GM10847 (cell line): ENCODE data around the gene OXT.
A peak's percentile ranks its signal among the peaks of the same experiment; 100 is the strongest.

Experiments
- POLR2A ChIP-seq: IDR thresholded peaks from 2 replicates; pipeline ENCODE4 v1.6.1; 2011; ENCODE audit not compliant: insufficient read length; ENCODE audit errors: extremely low read depth

Gene OXT

DNA sequence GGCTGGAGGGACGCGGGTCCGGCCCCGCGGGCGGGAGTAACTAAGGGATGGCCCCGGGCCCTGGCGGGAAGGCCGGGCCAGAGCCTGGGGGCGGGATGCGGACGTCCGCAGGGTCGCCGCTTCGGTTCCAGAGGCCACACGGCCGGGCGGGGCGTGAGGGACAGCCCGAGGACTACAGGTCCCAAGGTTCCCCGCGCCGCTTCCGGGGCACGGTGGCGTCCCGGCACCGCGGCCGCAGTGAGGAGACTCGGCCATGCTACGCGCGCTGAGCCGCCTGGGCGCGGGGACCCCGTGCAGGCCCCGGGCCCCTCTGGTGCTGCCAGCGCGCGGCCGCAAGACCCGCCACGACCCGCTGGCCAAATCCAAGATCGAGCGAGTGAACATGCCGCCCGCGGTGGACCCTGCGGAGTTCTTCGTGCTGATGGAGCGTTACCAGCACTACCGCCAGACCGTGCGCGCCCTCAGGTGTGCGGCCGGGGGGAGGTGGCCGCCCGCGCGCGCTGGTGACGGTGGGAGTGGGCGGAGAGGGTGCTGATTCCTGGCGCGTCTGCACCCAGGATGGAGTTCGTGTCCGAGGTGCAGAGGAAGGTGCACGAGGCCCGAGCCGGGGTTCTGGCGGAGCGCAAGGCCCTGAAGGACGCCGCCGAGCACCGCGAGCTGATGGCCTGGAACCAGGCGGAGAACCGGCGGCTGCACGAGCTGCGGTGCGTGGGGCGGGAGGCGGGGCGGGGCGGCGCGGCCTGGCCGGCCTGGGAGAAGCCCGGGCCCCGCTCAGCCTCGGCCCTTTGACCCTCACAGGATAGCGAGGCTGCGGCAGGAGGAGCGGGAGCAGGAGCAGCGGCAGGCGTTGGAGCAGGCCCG lies 25.4 kb upstream of the OXT start, which contains the start of gene MRPS26:
Gene MRPS26, plus strand, starts transcription at position 237 of the 861 bp plus-strand sequence. Its CDS starts 17 bp downstream, at position 254.
- TF ChIP-seq POLR2A, result peak; percentile 66

DNA sequence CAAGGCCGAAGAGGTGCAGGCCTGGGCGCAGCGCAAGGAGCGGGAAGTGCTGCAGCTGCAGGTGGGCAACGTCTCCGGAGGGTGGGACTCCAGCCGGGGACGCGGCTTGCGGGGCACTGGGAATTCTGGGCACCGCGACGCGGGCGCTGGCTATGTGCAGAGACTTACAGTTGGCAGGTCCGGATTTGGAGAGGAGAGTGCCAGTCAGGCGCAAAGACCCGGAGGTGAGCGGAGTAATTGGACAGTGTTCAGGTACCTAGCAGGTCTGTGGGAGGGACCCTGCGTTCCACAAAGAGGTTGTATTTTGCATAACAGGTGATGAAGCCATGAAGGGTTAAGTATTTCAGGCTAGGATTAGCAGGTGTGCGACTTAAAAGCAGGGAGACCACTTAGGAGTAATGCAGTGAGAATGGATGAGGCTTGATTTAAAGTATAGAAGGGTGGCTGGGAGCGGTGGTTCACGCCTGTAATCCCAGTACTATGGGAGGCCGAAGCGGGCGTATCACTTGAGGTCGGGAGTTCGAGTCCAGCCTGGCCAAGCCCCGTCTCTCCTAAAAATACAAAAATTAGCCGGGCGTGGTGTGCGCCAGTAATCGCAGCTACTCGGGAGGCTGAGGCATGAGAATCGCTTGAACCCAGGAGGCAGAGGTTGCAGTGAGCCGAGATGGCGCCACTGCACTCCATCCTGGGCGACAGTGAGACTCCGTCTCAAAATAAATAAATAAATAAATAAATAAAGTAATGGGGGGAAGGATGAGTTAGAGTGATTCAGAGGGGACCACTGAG lies 24.6 kb upstream of the OXT start:
- no peak for TF ChIP-seq POLR2A

DNA sequence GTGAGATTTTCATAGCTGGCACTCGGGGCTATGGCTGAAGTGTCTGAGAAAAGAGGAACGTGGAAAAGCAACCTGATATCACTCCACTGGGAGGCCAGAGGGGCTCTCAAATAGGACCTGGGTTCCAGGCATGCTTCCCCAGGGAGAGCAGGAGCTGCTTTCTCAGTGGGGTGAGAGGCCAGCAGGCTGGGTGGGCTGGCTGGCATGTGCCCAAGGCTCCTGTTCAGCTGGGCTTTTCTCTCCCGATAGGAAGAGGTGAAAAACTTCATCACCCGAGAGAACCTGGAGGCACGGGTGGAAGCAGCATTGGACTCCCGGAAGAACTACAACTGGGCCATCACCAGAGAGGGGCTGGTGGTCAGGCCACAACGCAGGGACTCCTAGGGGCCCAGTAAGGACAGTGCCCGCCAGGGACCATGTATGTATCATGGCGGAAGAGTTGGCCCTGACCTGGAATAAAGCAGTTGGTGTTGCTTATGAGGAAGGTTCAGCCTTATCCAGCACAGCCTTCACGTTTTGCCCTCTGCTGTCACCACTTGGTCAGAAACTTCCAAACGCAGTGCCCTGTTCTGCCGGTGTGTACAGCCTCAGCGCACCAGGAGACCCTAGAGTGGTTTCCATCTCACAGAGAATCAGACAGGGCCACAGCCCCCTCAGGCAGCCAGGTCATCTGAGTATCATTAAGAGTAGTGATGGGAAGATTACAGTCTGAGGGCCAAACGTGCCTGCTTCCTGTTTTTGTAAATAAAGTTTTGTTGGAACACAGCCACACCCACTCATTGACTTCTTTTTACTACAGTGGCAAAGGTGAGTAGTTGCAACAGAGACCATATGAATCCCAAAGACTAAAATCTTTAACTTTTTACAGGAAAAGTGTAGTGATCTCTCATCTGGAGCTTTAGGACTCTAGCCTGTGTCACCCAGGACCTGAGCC lies 23.7 kb upstream of the OXT start:
- TF ChIP-seq POLR2A, result no peak

DNA sequence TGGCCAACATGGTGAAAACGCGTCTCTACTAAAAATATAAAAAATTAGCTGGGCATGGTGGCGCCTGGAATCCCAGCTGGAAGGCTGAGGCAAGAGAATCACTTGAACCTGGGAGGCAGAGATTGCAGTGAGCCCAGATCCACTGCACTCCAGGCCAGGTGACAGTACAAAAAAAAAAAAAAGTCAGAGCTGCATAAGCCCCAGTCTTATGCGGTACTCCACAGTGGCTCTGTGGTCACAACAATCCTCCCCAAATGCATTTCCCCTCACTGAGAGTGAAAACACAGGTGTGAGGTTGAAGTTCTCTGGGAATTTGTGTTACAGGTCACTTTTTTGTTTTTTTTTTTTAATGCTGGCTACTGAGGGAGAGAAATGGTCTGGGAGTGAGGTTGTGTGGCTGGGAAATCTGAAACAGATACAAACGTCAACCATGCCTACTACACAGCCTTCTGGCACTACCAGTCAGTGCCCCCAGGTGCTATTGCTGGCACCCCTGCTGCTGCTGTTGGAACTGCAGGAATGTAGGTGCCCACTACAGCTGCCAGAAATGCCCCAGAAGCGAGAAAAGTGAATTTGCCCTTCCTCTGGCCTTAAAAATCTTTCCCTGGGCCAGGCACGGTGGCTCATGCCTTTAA lies 19.9 kb upstream of the OXT start:
- TF ChIP-seq POLR2A, result no peak

DNA sequence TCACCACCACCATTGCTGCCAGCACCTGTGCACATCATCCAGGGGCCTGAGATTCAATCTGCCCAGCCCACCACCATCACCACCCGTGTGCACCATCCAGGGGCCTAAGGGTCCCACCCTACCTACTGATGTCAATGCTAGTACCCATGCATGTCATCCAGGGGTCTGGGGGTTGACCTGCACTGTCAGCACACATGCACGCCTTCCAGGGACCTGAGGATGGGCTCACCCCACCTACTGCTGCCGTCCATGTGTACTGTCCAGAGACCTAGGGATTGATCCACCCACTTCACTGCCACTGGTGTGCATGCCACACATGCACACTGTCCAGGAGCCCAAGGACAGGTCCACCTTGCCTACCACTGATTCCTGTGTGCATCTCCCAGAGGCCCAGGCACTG lies 11.9 kb upstream of the OXT start:
- no peak for TF ChIP-seq POLR2A

DNA sequence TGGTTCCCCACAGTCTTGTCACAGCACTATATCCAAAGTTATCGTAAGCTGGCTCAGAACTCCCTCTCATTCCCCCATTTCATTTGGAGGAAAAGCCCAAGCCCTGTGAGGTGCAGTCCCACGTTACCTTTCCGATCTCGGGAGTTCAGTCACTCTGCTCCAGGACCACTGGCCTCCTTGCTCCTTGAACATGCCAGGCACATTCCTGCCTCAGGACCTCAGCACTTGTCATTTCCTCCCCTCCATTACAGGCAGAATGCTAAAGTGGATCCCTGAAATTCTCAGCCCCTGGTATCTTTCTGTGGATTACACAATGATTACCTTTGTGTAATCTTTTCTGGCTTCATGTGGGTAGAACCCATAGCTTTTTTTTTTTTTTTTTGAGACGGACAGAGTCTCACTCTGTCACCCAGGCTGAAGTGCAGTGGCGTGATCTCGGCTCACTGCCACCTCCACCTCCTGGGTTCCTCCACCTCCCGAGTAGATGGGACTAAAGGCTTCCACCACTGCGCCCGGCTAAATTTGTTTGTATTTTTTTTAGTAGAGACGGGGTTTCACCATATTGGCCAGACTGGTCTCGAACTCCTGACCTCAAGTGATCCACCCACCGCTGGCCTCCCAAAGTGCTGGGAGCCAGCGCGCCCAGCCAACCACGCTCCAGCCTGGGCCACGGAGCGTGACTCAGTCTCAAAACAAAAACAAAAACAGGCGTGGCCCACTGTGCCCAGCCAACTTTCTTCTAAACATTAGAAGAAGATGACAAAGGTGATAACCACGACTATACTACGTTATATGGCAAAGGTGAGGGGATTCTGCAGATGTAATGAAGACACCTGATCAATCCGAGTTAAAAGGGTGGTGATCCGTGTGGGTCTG lies 4.0 kb upstream of the OXT start:
- no peak for TF ChIP-seq POLR2A

DNA sequence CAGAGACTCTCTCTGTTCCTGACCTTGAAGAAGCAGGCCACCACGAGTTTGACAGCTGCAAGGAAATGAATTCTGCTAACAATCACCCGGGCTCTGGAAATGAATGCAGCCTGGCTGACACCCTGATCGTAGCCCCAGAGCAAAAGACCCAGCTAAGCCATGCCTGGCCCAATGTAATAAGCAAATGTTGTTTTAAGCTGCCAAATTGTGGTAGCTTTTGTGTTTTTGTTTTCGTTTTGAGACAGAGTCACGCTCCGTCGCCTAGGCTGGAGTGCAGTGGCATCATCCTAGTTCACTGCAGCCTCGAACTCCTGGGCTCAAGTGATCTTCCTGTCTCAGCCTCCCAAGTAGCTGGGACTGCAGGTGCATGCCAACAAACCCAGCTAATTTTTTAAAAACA lies 3.3 kb upstream of the OXT start:
- TF ChIP-seq POLR2A, result no peak

DNA sequence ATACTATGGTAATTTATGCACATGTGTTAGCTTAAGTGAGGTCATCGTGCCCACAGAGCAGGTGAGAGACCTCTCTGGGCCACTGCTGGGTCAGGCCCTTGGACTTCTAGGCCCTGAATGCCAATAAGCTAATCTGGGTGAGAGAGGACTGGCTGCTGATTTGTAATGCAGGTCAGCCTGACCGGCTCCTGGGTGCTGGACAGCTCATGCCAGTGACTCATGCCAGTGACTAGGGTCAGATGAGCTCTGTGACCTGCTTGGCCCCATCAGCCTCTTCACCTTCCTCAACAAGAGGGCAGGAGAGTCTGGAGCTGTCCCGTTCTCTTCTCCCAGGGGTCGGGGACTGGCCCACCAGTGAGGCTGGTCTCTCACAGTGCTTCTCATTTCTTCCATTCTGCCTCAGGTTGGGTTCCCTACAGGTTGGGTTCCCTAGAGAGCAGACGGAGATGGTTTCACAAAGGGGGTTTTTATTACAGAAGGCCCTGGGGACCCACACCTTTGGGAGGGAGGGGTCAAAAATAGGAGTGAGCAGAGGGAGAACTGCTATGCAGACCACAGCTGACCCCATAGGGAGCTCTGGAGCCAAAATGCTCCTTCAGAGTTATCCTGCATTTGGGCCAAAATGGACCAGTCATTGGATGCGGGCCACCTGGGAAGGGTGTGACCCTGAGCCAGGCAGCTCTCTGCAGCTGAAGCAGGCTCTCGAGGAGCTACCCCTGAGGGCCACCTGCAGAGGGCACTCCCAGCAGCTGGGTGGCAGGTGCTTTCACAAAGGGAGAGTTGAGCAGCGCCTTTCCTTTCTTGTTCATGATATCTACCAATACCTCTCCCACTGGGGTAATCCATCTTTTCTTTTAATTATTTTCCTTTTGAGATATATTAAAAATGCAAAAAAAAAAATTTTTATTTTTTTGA lies 2.2 kb upstream of the OXT start:
- no peak for TF ChIP-seq POLR2A

DNA sequence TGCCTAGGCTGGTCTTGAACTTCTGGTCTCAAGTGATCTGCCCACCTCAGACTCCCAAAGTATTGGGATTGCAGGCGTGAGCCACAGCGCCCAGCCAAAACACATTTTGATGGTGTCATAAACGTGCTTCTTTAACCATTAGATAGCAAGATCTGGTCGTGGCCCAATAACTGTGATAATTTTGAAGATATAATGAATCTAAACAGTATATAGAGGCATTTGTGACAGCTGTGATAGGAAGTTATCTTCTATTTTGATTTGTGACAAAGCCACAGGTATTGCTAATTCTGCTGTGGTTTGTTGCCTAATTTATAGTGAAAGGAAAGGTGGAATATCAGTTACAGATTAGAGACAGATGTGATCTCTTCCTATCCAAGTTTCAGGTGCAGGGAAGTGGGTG lies 695 bp upstream of the OXT start:
- no peak for TF ChIP-seq POLR2A

DNA sequence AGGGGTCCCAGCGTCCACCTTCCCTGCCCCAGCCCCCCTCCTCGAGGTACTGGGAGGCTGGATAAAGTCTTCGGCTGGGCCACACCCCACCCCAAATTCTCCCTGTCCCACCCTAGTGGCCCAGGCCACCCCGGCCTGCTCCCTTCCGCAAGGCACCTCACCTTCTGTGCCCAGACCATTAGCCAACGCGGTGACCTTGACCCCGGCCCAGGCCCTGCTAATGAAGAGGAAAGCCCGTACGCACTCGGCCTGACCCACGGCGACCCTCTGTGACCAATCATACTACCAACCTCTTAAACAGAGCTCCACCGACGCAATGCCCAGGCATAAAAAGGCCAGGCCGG lies 182 bp upstream of the OXT start:
- no peak for TF ChIP-seq POLR2A

DNA sequence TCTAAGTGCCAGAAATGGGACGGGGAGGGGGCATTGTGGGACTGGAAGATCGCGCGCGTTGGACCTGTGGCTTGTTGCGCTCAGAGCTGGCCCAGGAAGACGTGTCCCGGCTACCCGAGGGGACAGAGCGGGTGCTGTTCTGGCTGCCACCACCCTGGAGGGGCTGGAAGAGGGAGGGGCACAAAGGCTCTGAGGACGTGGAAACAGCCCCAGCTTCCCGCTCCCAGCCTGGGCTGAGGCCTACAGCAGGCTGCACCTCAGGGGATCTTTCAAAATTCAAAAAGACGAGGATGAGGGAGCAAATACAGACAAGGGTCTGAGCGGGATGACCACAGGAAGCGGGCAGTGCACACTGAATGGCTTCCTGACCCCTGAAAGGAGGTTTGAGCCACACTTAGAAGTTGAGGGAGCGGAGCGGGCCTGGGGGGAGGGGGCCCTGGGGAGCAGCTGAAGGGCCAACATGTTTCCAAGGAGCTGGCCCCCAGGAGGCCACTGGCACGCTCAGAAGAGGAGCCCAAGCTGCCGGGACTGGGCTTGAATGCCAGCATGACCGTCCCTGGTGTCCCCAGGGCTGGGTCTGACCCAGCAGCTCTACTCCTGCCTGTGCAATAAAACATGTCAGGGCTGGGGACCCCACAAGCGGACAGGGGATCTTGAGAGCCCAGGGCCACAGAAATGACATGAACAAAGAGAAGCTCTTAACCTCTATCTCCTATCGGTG lies 1.3 kb downstream of the OXT start:
- TF ChIP-seq POLR2A, result no peak

DNA sequence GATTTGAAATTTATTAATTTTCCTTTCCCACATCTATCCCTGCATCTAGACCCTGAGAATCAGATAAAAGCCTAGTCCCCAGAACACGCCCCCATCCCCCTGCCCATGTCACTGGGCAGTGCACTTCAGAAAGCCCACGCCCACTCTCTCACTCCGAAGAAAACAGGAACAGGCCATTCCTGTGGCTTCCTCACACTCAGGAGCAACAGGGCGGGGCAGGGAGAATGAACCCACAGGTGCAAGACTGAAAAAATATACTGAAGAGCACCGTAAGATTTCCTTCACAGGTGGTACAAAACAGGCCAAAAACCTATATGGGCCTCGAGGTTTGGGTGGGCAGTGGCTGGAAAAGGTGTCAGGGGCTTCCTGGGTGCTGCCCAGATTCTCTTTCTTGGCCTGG lies 3.4 kb downstream of the OXT start:
- TF ChIP-seq POLR2A, result no peak
